Measurements from ENCODE around the gene ADARB2.

DNA sequence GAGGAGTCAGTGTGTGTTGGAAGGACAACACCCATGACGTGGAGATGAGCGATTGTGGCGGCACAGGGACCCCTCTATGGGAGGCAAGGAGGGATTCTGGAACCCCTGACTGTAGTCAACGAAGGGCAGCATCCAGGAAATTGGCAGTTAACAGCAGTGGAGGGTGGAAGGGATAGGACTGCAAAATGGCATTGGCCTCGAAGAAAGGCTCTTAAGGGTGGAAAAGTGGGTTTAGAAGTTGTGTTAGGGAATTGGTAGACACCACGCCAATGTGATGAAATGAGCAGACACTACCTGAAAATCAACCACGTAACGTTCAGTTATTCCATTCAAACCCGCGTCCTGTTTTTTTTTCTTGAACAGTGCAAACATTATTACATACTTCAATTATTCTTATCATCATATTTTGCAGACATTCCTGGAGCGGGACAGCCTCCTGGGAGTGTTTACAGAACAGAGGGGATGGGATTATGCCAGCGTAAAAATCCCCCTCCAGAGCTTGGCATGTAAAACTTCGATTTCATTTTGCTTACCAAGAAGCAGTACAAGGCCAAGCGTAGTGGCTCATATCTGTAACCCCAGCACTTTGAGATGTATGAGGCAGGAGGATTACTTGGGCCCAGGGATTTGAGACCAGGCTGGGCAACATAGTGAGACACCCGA, 409.0 kb downstream of the ADARB2 start:
- TF ChIP-seq EGR1 (IDR thresholded peaks at IDR 0.05) = no peak
- TF ChIP-seq RAD21 (IDR thresholded peaks at IDR 0.05; ENCODE audit: low read depth) = no peak
- TF ChIP-seq TCF12 (IDR thresholded peaks at IDR 0.05; ENCODE audit: low read depth) = no peak
- no peak for TF ChIP-seq EP300 (IDR thresholded peaks at IDR 0.05; ENCODE audit: borderline replicate concordance)
- no peak for TF ChIP-seq TAF1 (IDR thresholded peaks at IDR 0.05; ENCODE audit: low read depth)
- no peak for TF ChIP-seq CEBPB (IDR thresholded peaks at IDR 0.05)
- TF ChIP-seq YY1 (IDR thresholded peaks at IDR 0.05; ENCODE audit: low read depth) = no peak
- no peak for TF ChIP-seq TEAD4 (IDR thresholded peaks at IDR 0.05)
- TF ChIP-seq ZBTB7A (IDR thresholded peaks at IDR 0.05; ENCODE audit: low read depth) = no peak
- TF ChIP-seq FOXM1 (IDR thresholded peaks at IDR 0.05; ENCODE audit: borderline replicate concordance, low read depth) = no peak
- TF ChIP-seq, protein P1, sequence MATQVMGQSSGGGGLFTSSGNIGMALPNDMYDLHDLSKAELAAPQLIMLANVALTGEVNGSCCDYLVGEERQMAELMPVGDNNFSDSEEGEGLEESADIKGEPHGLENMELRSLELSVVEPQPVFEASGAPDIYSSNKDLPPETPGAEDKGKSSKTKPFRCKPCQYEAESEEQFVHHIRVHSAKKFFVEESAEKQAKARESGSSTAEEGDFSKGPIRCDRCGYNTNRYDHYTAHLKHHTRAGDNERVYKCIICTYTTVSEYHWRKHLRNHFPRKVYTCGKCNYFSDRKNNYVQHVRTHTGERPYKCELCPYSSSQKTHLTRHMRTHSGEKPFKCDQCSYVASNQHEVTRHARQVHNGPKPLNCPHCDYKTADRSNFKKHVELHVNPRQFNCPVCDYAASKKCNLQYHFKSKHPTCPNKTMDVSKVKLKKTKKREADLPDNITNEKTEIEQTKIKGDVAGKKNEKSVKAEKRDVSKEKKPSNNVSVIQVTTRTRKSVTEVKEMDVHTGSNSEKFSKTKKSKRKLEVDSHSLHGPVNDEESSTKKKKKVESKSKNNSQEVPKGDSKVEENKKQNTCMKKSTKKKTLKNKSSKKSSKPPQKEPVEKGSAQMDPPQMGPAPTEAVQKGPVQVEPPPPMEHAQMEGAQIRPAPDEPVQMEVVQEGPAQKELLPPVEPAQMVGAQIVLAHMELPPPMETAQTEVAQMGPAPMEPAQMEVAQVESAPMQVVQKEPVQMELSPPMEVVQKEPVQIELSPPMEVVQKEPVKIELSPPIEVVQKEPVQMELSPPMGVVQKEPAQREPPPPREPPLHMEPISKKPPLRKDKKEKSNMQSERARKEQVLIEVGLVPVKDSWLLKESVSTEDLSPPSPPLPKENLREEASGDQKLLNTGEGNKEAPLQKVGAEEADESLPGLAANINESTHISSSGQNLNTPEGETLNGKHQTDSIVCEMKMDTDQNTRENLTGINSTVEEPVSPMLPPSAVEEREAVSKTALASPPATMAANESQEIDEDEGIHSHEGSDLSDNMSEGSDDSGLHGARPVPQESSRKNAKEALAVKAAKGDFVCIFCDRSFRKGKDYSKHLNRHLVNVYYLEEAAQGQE (IDR thresholded peaks at IDR 0.05; ENCODE audit: low read depth) = no peak
- TF ChIP-seq, protein P2, sequence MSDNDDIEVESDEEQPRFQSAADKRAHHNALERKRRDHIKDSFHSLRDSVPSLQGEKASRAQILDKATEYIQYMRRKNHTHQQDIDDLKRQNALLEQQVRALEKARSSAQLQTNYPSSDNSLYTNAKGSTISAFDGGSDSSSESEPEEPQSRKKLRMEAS (IDR thresholded peaks at IDR 0.05) = no peak
- TF ChIP-seq CREB1 (IDR thresholded peaks at IDR 0.05; ENCODE audit: low read depth) = no peak
- TF ChIP-seq, protein P3, sequence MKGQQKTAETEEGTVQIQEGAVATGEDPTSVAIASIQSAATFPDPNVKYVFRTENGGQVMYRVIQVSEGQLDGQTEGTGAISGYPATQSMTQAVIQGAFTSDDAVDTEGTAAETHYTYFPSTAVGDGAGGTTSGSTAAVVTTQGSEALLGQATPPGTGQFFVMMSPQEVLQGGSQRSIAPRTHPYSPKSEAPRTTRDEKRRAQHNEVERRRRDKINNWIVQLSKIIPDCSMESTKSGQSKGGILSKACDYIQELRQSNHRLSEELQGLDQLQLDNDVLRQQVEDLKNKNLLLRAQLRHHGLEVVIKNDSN (IDR thresholded peaks at IDR 0.05) = no peak

Measured in Ishikawa (cell line).